GM13977 (cell line): ENCODE results near the gene OPCML.

Source experiments
- DNase-seq: peaks from one replicate; pipeline ENCODE4 v3.0.0; 2012; ENCODE audit warnings: low spot score
- in situ Hi-C: fragments of 300-500 bp; cut with MboI; formaldehyde crosslinking; loops from one replicate; pipeline ENCODE4 v1.12.0; 2022; ENCODE audit warnings: low sequenced_read_pairs, low pct_unique_long_range_greater_than_20kb, mixed read lengths, inconsistent platforms; ENCODE audit not compliant: unreplicated experiment
- TF ChIP-seq, protein P1 (sequence below): IDR thresholded peaks from 2 replicates; pipeline ENCODE4 v1.5.1; 2012; ENCODE audit warnings: mild to moderate bottlenecking, control low read depth; ENCODE audit not compliant: insufficient read depth; ENCODE audit errors: extremely low read depth, missing control alignments

OPCML gene

GRCh38 chr11:132821499-132821898, 710.8 kb downstream of the OPCML start:
- in situ Hi-C loops: no loop called here
- TF ChIP-seq, protein P1, sequence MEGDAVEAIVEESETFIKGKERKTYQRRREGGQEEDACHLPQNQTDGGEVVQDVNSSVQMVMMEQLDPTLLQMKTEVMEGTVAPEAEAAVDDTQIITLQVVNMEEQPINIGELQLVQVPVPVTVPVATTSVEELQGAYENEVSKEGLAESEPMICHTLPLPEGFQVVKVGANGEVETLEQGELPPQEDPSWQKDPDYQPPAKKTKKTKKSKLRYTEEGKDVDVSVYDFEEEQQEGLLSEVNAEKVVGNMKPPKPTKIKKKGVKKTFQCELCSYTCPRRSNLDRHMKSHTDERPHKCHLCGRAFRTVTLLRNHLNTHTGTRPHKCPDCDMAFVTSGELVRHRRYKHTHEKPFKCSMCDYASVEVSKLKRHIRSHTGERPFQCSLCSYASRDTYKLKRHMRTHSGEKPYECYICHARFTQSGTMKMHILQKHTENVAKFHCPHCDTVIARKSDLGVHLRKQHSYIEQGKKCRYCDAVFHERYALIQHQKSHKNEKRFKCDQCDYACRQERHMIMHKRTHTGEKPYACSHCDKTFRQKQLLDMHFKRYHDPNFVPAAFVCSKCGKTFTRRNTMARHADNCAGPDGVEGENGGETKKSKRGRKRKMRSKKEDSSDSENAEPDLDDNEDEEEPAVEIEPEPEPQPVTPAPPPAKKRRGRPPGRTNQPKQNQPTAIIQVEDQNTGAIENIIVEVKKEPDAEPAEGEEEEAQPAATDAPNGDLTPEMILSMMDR: no peak
- DNase-seq: no peak

DNA sequence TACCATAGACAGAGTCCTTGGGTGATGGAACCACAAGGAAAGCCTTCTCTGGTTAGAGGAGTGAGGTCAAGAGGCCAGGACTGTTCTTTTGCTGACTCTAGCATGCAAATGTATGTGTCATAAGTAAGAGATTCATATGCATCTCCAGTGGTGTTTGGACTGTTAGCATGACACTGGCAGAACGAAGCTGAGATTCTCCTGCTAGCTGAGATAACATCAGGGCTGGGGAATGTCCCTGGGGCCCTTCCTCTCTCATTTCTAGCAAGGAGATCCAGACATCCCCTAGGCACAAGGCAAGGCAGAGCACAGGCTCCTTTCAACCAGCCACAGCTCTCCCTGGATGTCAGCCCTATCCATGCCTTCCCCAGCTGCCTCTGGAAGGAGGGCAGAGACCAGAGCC, 711.3 kb downstream of the OPCML start:
- in situ Hi-C loops: no loop called here
- DNase-seq: no peak
- TF ChIP-seq, protein P1: no peak

- TF ChIP-seq, protein P1: no peak
- no peak for DNase-seq
- in situ Hi-C loops: no loop called here
Observed at GRCh38 chr11:132818951-132819350, 713.4 kb downstream of the OPCML start.

GRCh38 chr11:132817387-132817786, 714.9 kb downstream of the OPCML start:
- DNase-seq: no peak
- TF ChIP-seq, protein P1: no peak
- in situ Hi-C loops: no loop called here

- TF ChIP-seq, protein P1: no peak
- in situ Hi-C loops: no loop called here
- no peak for DNase-seq
Observed at GRCh38 chr11:132814410-132814809, 717.9 kb downstream of the OPCML start.

DNA sequence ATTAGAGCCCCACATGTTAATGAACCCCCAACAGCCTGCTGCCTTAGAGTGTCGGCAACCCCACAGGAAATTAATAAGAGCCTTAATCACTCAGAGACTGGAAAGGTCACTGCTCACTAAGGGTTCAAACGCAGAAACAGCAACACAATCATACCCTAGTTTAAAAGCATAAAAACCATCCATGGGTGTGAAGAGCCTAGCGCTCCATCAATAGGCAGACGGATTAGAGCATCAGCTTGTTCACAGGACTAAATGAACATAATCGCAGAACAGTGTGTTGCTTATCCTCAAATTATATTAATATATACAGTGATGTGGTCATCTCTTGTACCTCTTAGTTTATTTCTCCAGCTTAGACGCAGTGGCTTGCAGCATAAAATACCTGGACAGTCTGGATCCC, 720.7 kb downstream of the OPCML start:
- in situ Hi-C loops: no loop called here
- TF ChIP-seq, protein P1: no peak
- no peak for DNase-seq

DNA sequence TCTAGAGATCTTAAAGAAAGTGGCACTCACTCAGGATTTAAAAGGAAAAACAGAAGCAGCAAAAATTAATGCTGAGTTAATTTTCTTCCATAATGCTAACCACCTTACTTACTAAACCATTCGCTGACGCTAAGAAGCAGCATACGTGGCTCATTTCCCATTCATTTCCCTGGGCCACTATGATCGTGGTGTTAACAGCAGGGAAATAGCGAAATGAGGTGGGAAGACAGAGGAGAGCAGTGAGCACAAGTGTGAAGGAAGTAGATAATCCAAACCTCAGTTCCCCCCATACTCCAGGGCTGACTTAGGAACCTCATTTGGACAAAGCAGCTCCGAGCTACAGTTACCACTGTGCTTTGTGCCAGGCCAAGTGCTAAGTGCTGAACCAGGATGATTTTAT, 723.2 kb downstream of the OPCML start:
- TF ChIP-seq, protein P1: no peak
- in situ Hi-C loops: no loop called here
- DNase-seq: no peak
